HEK293T (cell line): ENCODE measurements around the gene POLN.

Source experiments
- CTCF ChIA-PET: fragments of 350-600 bp; formaldehyde crosslinking; extraction: SDS; loops from one replicate; lab custom pipeline; 2021; ENCODE audit warnings: antibody characterized with exemption, inconsistent platforms; lab: Yijun Ruan, JAX
- POLR2A ChIA-PET: fragments of 350-600 bp; formaldehyde crosslinking; extraction: SDS; loops from one replicate; lab custom pipeline; 2020; ENCODE audit warnings: antibody characterized with exemption, inconsistent platforms; lab: Yijun Ruan, JAX
- DNase-seq: peaks from one replicate; pipeline ENCODE4 v3.0.0; 2012; ENCODE audit warnings: mixed read lengths; ENCODE audit errors: extremely low spot score
- ARNT ChIP-seq: fragments of 450-650 bp; IDR thresholded peaks from 2 replicates; pipeline ENCODE4 v1.6.1; 2017; ENCODE audit warnings: mild to moderate bottlenecking
- BHLHE40 ChIP-seq: fragments of 450-650 bp; IDR thresholded peaks from 2 replicates; pipeline ENCODE4 v1.6.1; 2016; ENCODE audit warnings: mild to moderate bottlenecking, moderate library complexity, borderline replicate concordance
- CTBP1 ChIP-seq: fragments of 450-650 bp; IDR thresholded peaks from 2 replicates; pipeline ENCODE4 v1.6.1; 2016; ENCODE audit warnings: borderline replicate concordance
- ELF4 ChIP-seq: fragments of 450-650 bp; IDR thresholded peaks from 2 replicates; pipeline ENCODE4 v1.6.1; 2017; ENCODE audit warnings: antibody characterized with exemption
- FOXA1 ChIP-seq: fragments of 450-650 bp; IDR thresholded peaks from 2 replicates; pipeline ENCODE4 v1.6.1; 2016; ENCODE audit warnings: mild to moderate bottlenecking
- FOXK2 ChIP-seq: fragments of 450-650 bp; IDR thresholded peaks from 2 replicates; pipeline ENCODE4 v1.6.1; 2016; ENCODE audit warnings: mild to moderate bottlenecking
- FOXM1 ChIP-seq: fragments of 450-650 bp; IDR thresholded peaks from 2 replicates; pipeline ENCODE4 v1.6.1; 2017; ENCODE audit warnings: mild to moderate bottlenecking, borderline replicate concordance
- HDGF ChIP-seq: fragments of 450-650 bp; IDR thresholded peaks from 2 replicates; pipeline ENCODE4 v1.6.1; 2017; ENCODE audit warnings: antibody characterized with exemption, borderline replicate concordance
- LEF1 ChIP-seq: fragments of 450-650 bp; IDR thresholded peaks from 2 replicates; pipeline ENCODE4 v1.6.1; 2017; ENCODE audit warnings: mild to moderate bottlenecking, borderline replicate concordance
- NFRKB ChIP-seq: fragments of 450-650 bp; IDR thresholded peaks from 2 replicates; pipeline ENCODE4 v1.6.1; 2016; ENCODE audit warnings: mild to moderate bottlenecking, moderate library complexity
- SP1 ChIP-seq: fragments of 450-650 bp; IDR thresholded peaks from 2 replicates; pipeline ENCODE4 v1.6.1; 2017
- SUZ12 ChIP-seq: fragments of 450-650 bp; IDR thresholded peaks from 2 replicates; pipeline ENCODE4 v1.6.1; 2016; ENCODE audit warnings: mild to moderate bottlenecking
- TARDBP ChIP-seq: fragments of 450-650 bp; IDR thresholded peaks from 2 replicates; pipeline ENCODE4 v1.6.1; 2016
- ZNF384 ChIP-seq: fragments of 450-650 bp; IDR thresholded peaks from 2 replicates; pipeline ENCODE4 v1.6.1; 2016
- TF ChIP-seq, protein P1 (sequence below): fragments of 450-650 bp; IDR thresholded peaks from 2 replicates; pipeline ENCODE4 v1.6.1; 2016

POLN gene

DNA sequence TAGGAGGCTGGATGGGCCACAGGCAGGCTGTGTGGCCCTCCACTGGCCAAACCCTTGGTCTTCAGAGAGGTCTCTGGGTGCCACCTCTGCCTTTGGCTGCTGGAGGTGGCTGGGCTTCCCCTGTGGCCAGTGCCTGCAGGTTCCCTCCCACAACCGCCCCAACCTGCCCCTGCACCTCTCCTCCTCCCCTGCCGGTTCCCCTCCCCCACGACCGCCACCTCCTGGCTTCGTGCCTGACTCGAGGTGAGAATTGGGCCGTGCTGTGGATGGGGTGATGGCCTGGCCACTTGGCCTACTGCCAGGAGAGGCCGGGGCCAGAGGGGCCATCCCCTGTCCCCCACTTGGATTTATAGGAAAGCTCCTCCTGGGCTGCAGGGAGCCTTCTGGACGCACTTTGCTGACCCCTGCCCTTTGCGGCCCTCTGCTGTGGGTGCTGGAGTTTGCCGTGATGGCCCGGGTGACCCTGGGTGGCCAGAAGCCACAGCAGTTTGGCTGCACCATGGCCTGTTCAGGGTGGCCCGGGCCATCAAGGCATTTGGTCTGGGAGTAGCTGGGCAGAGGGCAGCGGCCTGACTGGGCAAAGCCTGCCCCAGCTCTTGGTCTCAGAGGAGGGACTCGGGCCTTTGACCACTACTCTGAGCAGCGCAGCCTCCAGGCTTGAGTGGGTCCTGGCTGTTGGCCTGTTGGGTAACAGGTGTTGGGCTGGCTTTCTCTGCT is 179.0 kb downstream of the POLN start:
- TF ChIP-seq ARNT (no peak), SUZ12 (no peak)
- ChIA-PET POLR2A (no interaction called here), CTCF (interaction anchor here (1.2 kb wide), 1 partner anchor 53 kb away, joined by 3 read pairs; no protein-coding TSS in a partner anchor)
- no peak for DNase-seq

- DNase-seq: no peak
- ChIA-PET CTCF (interaction anchor here (1.2 kb wide), 1 partner anchor 53 kb away, joined by 3 read pairs; no protein-coding TSS in a partner anchor), POLR2A (interaction anchor here (0.6 kb wide), 1 partner anchor 9 kb away, joined by 3 read pairs; no protein-coding TSS in a partner anchor)
- TF ChIP-seq HDGF (no peak), BHLHE40 (no peak), ARNT (no peak)
Observed at GRCh38 chr4:2062168-2062807, 179.6 kb downstream of the POLN start.

GRCh38 chr4:2061186-2062131 is 180.5 kb downstream of the POLN start:
- TF ChIP-seq FOXM1: no peak
- TF ChIP-seq ARNT: no peak
- TF ChIP-seq CTBP1: no peak
- no peak for TF ChIP-seq BHLHE40
- TF ChIP-seq FOXK2: no peak
- no peak for TF ChIP-seq ELF4
- no peak for TF ChIP-seq LEF1
- TF ChIP-seq SP1: no peak
- no peak for TF ChIP-seq TARDBP
- no peak for TF ChIP-seq ZNF384
- TF ChIP-seq FOXA1: no peak
- DNase-seq: no peak
- ChIA-PET POLR2A (interaction anchor here (0.6 to 0.8 kb wide), 2 partner anchors 10 to 53 kb away, joined by 3 read pairs; partner anchors contain the start of gene NELFA), CTCF (no interaction called here)

- ChIA-PET POLR2A (interaction anchor here (0.7 to 0.8 kb wide), 2 partner anchors 51 to 52 kb away, joined by 3 to 4 read pairs; partner anchors contain the start of gene NELFA), CTCF (no interaction called here)
- no peak for TF ChIP-seq LEF1
- DNase-seq: no peak
Observed at GRCh38 chr4:2060611-2061185, 181.2 kb downstream of the POLN start.

- peak; percentile 55 for DNase-seq
- CTCF ChIA-PET: interaction anchor here (0.6 kb wide), 1 partner anchor 334 kb away, joined by 3 read pairs; no protein-coding TSS in a partner anchor
- TF ChIP-seq, protein P1, sequence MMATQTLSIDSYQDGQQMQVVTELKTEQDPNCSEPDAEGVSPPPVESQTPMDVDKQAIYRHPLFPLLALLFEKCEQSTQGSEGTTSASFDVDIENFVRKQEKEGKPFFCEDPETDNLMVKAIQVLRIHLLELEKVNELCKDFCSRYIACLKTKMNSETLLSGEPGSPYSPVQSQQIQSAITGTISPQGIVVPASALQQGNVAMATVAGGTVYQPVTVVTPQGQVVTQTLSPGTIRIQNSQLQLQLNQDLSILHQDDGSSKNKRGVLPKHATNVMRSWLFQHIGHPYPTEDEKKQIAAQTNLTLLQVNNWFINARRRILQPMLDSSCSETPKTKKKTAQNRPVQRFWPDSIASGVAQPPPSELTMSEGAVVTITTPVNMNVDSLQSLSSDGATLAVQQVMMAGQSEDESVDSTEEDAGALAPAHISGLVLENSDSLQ: peak; percentile 33
- no peak for TF ChIP-seq FOXA1
- POLR2A ChIA-PET: interaction anchor here (0.7 to 1.1 kb wide), 2 partner anchors 50 to 203 kb away, joined by 3 to 4 read pairs; no protein-coding TSS in a partner anchor
Observed at GRCh38 chr4:2059726-2060602, 182.0 kb downstream of the POLN start.

DNA sequence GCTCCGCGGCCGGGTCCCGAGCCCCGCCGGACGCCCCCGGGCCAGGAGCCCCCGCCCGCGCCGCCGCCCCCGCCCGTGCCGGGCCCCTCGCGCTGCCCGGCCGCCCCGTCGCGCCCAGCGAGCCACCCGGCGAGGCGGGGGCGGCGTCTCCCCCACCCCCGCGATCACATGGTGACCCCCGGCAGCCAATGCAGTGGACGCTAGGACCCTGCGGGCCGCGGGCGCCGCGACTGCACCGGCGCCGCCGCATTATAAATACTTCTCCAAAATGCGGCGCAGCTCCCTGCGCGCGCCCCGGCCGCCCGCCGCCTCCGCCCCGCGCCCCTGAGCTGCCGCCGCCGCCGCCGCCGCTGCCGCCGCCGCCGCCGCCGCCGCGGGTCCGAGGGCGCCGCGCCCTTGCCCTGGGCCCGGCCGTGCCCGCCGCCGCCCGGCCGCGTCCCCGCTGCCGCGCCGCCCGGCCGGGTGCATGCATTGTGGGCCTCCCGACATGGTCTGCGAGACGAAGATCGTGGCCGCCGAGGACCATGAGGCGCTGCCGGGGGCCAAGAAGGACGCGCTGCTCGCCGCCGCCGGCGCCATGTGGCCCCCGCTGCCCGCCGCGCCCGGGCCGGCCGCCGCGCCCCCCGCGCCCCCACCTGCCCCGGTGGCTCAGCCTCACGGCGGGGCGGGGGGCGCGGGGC is 182.7 kb downstream of the POLN start, which contains the start of gene NAT8L:
TSS of gene NAT8L (plus strand) at position 282 of the 680 bp plus-strand sequence. CDS start at position 467, 185 bp downstream.
- ChIA-PET CTCF (interaction anchor here (0.6 kb wide), 1 partner anchor 335 kb away, joined by 3 read pairs; no protein-coding TSS in a partner anchor), POLR2A (interaction anchor here (1.1 kb wide), 1 partner anchor 202 kb away, joined by 3 read pairs; no protein-coding TSS in a partner anchor)
- no peak for TF ChIP-seq SP1
- no peak for TF ChIP-seq HDGF
- TF ChIP-seq NFRKB: no peak
- TF ChIP-seq BHLHE40: no peak
- TF ChIP-seq FOXM1: peak; percentile 57; the same call in 1 of the 2 replicates
- TF ChIP-seq SUZ12: no peak
- DNase-seq: peak; percentile 80
